Activated CD8-positive, alpha-beta memory T cell treated with anti-CD3 and anti-CD28 coated beads for 1 hour (primary cell): Measurements from ENCODE around the gene PRTG.
"Not testable (repeated sequence)": the region's sequence is repeated elsewhere in the genome, so short reads cannot be mapped to it uniquely, and the experiment has no call there.

Experiments used
- DNase-seq, 2 donors: peaks; one replicate each; pipeline ENCODE4 v3.0.0-alpha.2; 2020; ENCODE audit warnings: low read depth in 1 of 2; ENCODE audit errors: extremely low read depth in 1 of 2

PRTG gene

GRCh38 chr15:55703873-55704301, 39.1 kb downstream of the PRTG start:
- DNase-seq = no peak

GRCh38 chr15:55700876-55701275, 42.1 kb downstream of the PRTG start:
- DNase-seq = no peak

DNA sequence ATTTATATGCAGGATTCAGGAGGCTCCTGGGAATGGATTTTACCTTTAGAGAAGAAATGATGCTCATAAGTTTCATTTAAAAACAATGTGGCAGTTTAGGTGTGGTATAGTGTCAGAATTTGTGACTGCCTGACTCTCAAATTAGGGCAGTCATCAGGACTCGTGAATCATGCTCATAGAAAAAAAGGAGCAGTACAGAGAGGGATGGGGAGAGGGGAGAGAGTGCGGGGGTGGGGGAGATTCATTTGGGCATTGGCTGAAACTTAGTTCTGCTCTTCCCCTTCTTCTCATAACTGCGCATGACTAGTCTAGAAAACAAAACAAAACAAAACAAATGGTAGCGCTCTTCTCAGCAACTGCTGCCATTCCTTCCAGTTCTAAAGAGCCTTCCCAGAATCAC, 44.3 kb downstream of the PRTG start:
- DNase-seq = no peak

DNA sequence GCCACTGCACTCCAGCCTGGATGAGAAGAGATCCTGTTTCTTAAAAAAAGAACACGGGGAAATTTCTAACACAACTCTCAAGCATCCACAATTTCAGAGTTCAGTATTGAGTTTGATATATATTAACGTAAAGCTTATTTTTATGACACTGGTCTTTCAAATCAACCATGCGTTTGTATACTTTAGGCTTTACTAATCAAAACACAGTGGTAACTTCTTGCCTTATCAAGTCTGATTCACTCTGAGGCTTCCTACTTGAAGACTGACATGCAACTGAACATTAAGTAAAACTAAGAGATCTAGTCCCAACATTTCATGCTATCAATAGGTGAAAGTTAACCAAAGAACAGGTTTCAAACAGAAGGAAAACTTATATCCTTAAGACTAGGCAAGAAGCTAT, 46.7 kb downstream of the PRTG start:
- no peak for DNase-seq

- DNase-seq = no peak
Observed at GRCh38 chr15:55695432-55695831, 47.5 kb downstream of the PRTG start.

- no peak for DNase-seq
Observed at GRCh38 chr15:55694652-55695150, 48.3 kb downstream of the PRTG start.

DNA sequence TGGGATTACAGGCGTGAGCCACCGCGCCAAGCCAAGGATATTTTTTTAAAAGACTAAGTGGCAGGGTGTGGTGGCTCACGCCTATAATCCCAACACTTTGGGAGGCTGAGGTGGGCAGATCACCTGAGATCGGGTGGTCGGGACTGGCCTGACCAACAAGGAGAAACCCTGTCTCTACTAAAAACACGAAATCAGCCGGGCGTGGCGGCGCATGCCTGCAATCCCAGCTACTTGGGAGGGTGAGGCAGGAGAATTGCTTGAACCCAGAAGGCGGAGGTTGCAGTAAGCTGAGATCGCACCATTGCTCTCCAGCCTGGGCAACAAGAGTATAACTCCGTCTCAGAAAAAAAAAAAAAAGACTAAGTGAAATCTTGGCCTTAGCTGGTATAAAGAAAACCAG, 49.8 kb downstream of the PRTG start:
- not testable (repeated sequence) for DNase-seq

DNA sequence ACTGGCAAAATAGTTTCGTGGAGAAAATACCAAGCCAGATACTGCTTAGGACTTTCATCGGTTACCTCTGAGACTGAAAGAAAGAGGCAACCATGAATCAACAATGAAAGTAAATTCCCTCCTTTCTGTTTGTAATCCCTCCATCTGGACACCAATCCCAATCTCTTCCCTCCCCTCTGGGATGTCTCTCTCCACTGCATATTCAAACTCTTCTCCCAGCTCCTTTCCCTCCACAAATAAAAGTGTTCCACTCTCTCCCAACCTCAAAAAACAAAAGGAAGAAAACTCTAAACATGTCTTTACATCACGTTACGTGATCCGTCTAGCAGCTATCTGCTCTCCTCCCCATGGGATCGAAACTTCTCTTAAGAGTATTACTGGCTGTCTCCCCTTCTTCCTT, 55.2 kb downstream of the PRTG start:
- DNase-seq = no peak

- DNase-seq = no peak
Observed at GRCh38 chr15:55685286-55685685, 57.7 kb downstream of the PRTG start.

DNA sequence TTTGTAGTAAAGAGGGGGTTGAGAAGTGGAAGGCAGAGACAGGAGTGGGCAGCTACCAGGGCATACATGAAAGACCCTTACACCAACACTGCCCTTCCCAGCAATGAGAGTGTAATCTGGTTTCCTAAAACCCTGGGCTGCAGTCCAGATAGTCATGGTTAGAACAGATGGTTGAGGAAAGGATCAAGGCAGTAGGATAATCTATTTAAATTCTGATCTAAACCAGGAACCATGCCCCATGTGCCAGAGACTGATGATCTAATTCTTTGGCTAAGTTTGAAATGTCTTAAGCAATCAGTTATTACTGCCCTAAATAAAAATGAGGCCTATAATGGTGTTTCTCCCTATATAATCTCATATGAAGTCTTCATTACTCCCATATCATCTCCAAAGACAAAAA, 59.6 kb downstream of the PRTG start:
- DNase-seq = no peak

DNA sequence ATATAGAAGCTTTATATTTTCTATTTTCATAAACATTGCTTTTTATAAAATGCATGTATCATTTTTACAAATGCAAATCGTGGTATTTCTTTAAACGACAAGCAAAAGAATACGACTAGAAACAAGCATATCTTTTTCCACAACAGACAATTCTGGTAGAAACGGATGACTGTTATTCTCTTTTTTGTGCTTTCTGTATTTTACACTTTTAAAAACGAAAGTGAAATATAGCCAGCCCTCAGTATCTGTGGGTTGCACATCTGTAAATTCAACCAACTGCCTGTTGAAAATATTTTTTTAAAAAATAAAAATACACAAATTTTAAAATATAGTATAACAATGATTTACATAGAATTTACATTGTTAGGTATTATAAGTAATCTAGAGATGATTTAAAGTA, 61.3 kb downstream of the PRTG start:
- DNase-seq = no peak

DNA sequence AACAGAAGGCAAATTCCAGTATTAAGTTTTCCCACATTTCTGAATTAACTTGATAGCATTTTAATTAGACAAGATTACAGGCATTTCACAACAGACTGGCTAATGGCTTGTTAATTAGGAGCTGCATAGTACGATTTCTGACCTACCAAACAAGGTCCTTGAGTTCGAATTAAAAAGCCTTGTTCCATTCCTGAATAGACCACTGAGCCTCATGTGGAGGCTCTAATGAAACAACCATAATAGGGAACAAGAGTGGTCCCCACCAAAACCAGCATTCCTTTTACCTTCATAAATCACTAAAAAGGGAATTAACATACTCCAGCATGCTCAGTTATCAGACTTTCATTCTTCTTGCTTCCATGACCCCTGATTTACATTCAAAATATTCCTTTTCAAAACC, 66.4 kb downstream of the PRTG start:
- DNase-seq = no peak

GRCh38 chr15:55673287-55673686, 69.7 kb downstream of the PRTG start:
- DNase-seq = no peak

DNA sequence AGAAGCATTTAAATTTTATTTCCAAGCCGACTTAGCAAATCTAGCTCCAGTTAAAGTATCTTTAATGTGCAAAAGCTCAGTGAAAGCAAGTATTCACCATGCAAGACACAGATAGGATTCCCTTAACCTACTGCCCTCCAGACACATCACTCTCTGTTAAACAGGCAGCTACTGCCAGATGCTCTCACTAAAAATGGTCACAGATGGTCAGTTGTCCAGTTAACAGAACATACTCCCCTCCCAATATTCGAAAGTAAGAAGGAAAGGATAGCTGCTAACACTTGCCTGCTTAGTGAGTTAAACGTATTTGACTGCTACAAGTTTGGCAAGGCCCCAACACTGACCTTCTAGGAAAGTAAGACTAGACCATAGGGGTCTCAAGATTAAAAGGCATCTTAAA, 73.7 kb downstream of the PRTG start:
- DNase-seq = no peak

DNA sequence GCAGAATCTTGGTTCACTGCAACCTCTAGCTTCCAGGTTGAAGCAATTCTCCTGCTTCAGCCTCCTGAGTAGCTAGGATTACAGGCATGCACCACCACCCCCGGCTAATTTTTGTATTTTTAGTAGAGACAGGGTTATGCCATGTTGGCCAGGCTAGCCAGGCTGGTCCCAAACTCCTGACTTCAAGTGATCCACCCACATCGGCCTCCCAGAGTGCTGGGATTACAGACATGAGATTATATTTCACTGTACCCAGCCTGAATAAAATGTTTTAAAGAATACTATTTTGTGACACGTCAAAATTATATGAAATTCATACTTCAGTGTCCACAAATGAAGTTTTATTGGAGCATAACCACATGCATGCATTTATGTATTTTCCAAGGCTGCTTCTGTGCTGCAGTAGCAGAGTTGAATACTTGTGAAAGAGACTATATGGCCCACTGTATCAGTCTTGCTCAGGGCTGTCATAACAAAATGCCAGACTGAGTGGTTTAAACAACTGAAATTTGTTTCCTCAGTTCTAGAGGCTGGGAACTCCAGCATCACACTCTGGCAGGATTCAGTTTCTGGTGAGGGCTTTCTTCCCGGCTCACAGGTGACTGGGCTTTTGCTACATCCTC, 77.2 kb downstream of the PRTG start:
- no peak for DNase-seq

DNA sequence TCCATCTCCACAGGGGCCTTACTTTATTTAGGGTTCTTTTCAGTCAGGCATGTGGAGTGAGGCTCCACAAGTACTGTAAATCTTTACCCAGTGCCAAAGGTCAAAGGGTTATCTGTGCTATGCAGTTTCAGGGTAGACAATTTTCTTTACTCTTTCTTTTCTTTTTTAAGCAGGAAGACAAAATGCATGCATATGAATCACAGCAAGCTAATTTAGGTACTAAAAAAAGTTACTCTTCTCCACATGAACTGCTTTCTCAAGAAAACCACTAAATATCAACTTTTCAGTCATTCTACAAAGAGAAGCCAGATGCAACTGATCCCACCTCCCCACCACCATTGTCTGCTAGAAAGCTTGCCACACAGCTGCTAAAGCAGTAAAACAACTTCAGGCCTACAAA, 81.5 kb downstream of the PRTG start:
- no peak for DNase-seq

GRCh38 chr15:55660153-55660552, 82.8 kb downstream of the PRTG start:
- DNase-seq = no peak

DNA sequence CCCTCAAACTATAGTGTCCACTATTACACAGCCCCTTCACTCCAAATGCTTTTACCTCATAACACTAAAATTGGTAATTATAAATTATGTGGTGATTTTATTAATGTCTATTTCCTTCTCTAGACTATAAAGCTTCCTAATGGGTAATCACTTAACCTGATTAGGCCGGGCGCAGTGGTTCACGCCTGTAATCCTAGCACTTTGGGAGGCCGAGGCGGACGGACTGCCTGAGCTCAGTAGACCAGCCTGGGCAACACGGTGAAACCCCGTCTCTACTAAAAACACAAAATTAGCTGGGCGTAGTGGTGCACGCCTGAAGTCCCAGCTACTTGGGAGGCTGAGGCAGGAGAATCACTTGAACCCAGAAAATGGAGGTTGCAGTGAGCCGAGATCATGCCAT, 83.5 kb downstream of the PRTG start:
- DNase-seq = no peak

DNA sequence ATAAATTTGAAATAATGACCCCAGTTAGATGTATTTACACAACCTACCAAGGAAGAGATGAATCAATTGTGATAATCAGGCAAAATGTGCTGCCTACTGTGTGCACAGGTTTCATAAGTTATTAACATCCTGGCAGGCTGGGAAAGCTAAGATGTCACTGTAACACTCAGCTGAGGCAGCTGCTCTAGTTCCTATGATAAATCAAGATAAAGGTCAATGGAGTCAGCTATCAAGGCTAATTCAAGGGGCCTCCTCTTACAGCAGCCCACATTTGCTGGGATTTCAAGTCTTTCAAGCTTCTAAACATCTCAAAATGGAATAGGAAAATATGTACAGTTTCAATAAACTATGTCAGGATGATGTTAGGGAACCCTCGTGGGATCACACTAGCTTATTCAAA, 84.1 kb downstream of the PRTG start:
- DNase-seq = no peak

- DNase-seq = no peak
Observed at GRCh38 chr15:55654561-55655031, 88.4 kb downstream of the PRTG start.

DNA sequence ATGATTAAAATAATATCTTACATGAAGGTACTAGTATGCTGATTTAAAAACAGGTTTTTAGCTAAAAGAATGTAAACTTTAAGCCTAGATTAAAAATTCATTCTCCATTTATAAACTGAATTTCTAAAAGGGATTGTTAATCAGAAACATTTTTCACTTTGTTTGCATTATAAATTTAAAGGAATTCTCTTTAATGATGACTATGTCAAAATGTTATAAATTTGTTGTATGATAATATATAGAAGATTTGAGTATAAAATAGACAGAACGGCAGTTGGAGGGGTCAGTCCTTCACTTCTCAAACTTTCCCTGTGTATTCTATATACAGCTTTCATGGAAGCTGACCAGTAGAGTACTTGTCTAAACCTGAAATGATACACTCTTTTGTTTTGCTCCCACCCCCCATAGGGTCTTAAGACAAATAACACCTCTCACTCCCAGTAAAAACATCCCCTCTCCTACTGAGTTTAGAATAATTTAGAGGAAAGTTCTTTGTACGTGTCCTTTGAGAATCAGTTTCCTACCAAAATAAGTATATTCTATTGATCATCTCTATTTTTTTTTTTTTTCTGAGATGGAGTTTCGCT, 90.0 kb downstream of the PRTG start:
- no peak for DNase-seq

DNA sequence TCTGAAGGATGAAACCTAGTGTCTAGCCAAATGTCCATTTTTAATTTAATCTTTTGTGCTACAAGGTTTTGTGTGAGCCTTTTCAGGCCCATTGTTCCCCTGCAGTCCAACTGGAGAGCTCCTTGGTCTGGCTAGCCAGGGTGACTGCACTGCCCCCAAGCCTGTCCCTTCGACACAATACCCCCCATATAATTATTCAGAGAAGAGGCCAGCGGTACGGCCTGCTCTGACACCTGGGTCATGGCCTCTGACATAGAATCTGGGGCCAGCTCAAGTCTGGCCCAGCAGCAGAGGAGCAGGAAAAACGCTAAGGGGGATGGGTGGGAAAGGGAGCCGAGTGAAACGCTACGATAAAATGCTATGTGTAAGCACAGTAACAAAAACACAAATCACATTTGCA, 90.6 kb downstream of the PRTG start:
- DNase-seq = no peak

DNA sequence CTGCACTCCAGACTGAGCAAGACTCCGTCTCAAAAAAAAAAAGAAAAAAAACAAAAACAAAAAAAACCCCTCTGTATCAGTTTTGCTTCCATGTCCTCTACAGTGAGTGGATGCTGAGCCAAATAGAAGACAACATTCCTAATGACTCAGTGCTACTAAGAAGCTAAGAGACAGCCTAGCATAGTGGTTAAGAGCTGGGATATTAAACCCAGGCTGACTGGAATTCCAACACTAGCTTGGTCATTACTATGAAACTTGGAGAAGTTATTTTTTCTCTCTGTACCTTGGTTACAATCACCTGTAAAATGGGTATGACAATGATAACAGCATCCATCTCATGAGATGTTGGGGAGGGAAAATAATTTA, 93.9 kb downstream of the PRTG start:
- DNase-seq = no peak
